A172 (cell line): ENCODE data around the gene RAB11FIP3. TPM values are rescaled to one million over a fixed set of nuclear protein-coding genes. Genes with fewer than 3 reads are reported as not detected.

Source experiments
- DNase-seq: peaks from one replicate; pipeline ENCODE4 v3.0.0-alpha.2; 2015; ENCODE audit warnings: low spot score
- total RNA-seq: library from RNA; depleted of rRNA; stranded (reverse); fragments of >200 nt; shearing (Covaris generic); gene quantifications from 2 replicates; pipeline ENCODE4 v1.2.3, GENCODE V29; 2014

RAB11FIP3 gene
- total RNA-seq, 1 experiment from 2014 or later: 22.0 TPM

GRCh38 chr16:533391-534123 lies 108.1 kb downstream of the RAB11FIP3 start:
- DNase-seq: no peak

GRCh38 chr16:534135-534534 lies 108.7 kb downstream of the RAB11FIP3 start:
- peak; percentile 15 for DNase-seq

GRCh38 chr16:534856-535445 lies 109.5 kb downstream of the RAB11FIP3 start:
- no peak for DNase-seq

GRCh38 chr16:535446-536405 lies 110.3 kb downstream of the RAB11FIP3 start:
- peak; percentile 95 for DNase-seq

- DNase-seq: no peak
These were observed 111.3 kb downstream of the RAB11FIP3 start for GRCh38 chr16:536746-537145.

- no peak for DNase-seq
These were observed 112.2 kb downstream of the RAB11FIP3 start for GRCh38 chr16:537415-538335.

- DNase-seq: peak; percentile 43
These were observed 114.6 kb downstream of the RAB11FIP3 start for GRCh38 chr16:539901-540530.

GRCh38 chr16:540645-541340 lies 115.3 kb downstream of the RAB11FIP3 start:
- DNase-seq: no peak

GRCh38 chr16:543301-544164 lies 118.1 kb downstream of the RAB11FIP3 start:
- DNase-seq: no peak

- no peak for DNase-seq
These were observed 119.1 kb downstream of the RAB11FIP3 start for GRCh38 chr16:544517-544916.

GRCh38 chr16:546909-547770 lies 121.7 kb downstream of the RAB11FIP3 start:
- no peak for DNase-seq

- DNase-seq: no peak
These were observed 123.1 kb downstream of the RAB11FIP3 start for GRCh38 chr16:548586-548985.

- no peak for DNase-seq
These were observed 124.3 kb downstream of the RAB11FIP3 start for GRCh38 chr16:549544-550263.

- no peak for DNase-seq
These were observed 125.8 kb downstream of the RAB11FIP3 start for GRCh38 chr16:551210-551609.

GRCh38 chr16:552171-552570 lies 126.7 kb downstream of the RAB11FIP3 start:
- DNase-seq: no peak

GRCh38 chr16:553601-554296 lies 128.3 kb downstream of the RAB11FIP3 start:
- no peak for DNase-seq

- no peak for DNase-seq
These were observed 128.8 kb downstream of the RAB11FIP3 start for GRCh38 chr16:554297-554621.
